ENCODE measurements around the gene RMC1.

GRCh38 chr18:23494992-23495391 is 8.3 kb upstream of the RMC1 start:
- TF ChIP-seq POLR2AphosphoS5 (IDR thresholded peaks at IDR 0.05; ENCODE audit: borderline replicate concordance, low read depth, low read length) (no peak), EZH2 (IDR thresholded peaks at IDR 0.05) (no peak), FOXP2 (optimal IDR thresholded peaks at IDR 0.05; ENCODE audit: control extremely low read depth, extremely low read length, insufficient read depth) (no peak)

Data from SK-N-MC (cell line).